ENCODE data around the gene SHISA9. TPM values are rescaled to one million over a fixed set of nuclear protein-coding genes. Genes with fewer than 3 reads are reported as not detected.

The SHISA9 gene
- polyA plus RNA-seq, 2 of the 4 experiments (the other 2 are of a cell fraction) = 0.16 TPM; not detected in 1

GRCh38 chr16:13021996-13022395 is 120.6 kb downstream of the SHISA9 start (continued):
- no peak for TF ChIP-seq RCOR1 (IDR thresholded peaks at IDR 0.05; ENCODE audit: low read depth, low read length)
- TF ChIP-seq POLR2AphosphoS2 (conservative IDR thresholded peaks at IDR 0.05; ENCODE audit: low read length) = no peak
- no peak for TF ChIP-seq NR3C1 (IDR thresholded peaks at IDR 0.05)
- TF ChIP-seq EHF (CRISPR knock-in tag; IDR thresholded peaks at IDR 0.05) = no peak
- no peak for TF ChIP-seq MAX (IDR thresholded peaks at IDR 0.05)
- TF ChIP-seq JUNB (IDR thresholded peaks at IDR 0.05) = no peak
- no peak for TF ChIP-seq RARB (CRISPR knock-in tag; IDR thresholded peaks at IDR 0.05)
- no peak for TF ChIP-seq RFX5 (IDR thresholded peaks at IDR 0.05)
- no peak for TF ChIP-seq HMGXB4 (CRISPR knock-in tag; IDR thresholded peaks at IDR 0.05; ENCODE audit: borderline replicate concordance)

GRCh38 chr16:13029786-13030185 is 128.4 kb downstream of the SHISA9 start:
- POLR2A ChIA-PET = no interaction called here
- Histone ChIP-seq H3K4me3 (no peak overlapping the region), H3K9me3 (no peaks in the 10 kb centered on the region), H3K27ac (no peak overlapping the region), H3K4me1 (no peaks in the 10 kb centered on the region), H3K4me2 (no peak overlapping the region)
- no peak for TF ChIP-seq ZC3H11A (IDR thresholded peaks at IDR 0.05)
- TF ChIP-seq HDAC2 (IDR thresholded peaks at IDR 0.05) = no peak
- TF ChIP-seq E2F6 (IDR thresholded peaks at IDR 0.05; ENCODE audit: borderline replicate concordance, low read depth) = no peak
- TF ChIP-seq KDM5A (IDR thresholded peaks at IDR 0.05) = no peak
- no peak for TF ChIP-seq REST (IDR thresholded peaks at IDR 0.05)
- no peak for TF ChIP-seq MAZ (IDR thresholded peaks at IDR 0.05; ENCODE audit: borderline replicate concordance, low read depth, low read length)
- no peak for TF ChIP-seq ATOH8 (CRISPR knock-in tag; IDR thresholded peaks at IDR 0.05; ENCODE audit: low read depth)
- TF ChIP-seq RFX5 (IDR thresholded peaks at IDR 0.05) = no peak
- TF ChIP-seq POLR2A (IDR thresholded peaks at IDR 0.05; ENCODE audit: low read length) = no peak
- TF ChIP-seq HOXB13 (CRISPR knock-in tag; IDR thresholded peaks at IDR 0.05; ENCODE audit: low read depth) = no peak
- TF ChIP-seq NPAS2 (CRISPR knock-in tag; IDR thresholded peaks at IDR 0.05; ENCODE audit: borderline replicate concordance) = no peak
- no peak for TF ChIP-seq KDM1A (IDR thresholded peaks at IDR 0.05; ENCODE audit: low read depth)
- no peak for TF ChIP-seq FOSB (CRISPR knock-in tag; IDR thresholded peaks at IDR 0.05)
- no peak for TF ChIP-seq CHD2 (IDR thresholded peaks at IDR 0.05; ENCODE audit: low read length, partially characterized antibody)
- no peak for TF ChIP-seq CEBPB (IDR thresholded peaks at IDR 0.05)
- TF ChIP-seq ELK1 (IDR thresholded peaks at IDR 0.05; ENCODE audit: low read depth, low read length) = no peak
- no peak for TF ChIP-seq POLR2AphosphoS2 (conservative IDR thresholded peaks at IDR 0.05; ENCODE audit: low read length)
- no peak for TF ChIP-seq SMC3 (IDR thresholded peaks at IDR 0.05)
- no peak for DNase-seq (ENCODE audit: low read depth in 1 of 2, low spot score in 1 of 2)
- CTCF ChIA-PET = no interaction called here
- 35% methylated on average over 5 of the region's 5 CpGs for WGBS (ENCODE audit: missing lambda C conversion rate)
- ATAC-seq = no peak
- FAIRE-seq = no peak

Data from A549 (cell line).